Osteoblast (primary cell): ENCODE measurements around the gene RNF212. TPM values are rescaled to one million over a fixed set of nuclear protein-coding genes. Genes with fewer than 3 reads are reported as not detected.
A peak's percentile ranks its signal among the peaks of the same experiment; 100 is the strongest.

ENCODE experiments used
- DNase-seq: peaks from one replicate; pipeline ENCODE4 v3.0.0; 2011; ENCODE audit warnings: low spot score, mixed read lengths; ENCODE audit not compliant: insufficient read length; ENCODE audit errors: missing footprints
- H2AFZ ChIP-seq: 2 replicates; pipeline ENCODE4 v1.6.0; 2011; ENCODE audit warnings: mild to moderate bottlenecking, low read length
- H3K27ac ChIP-seq: 2 replicates; pipeline ENCODE4 v1.5.1; 2011; ENCODE audit warnings: mild to moderate bottlenecking, low read depth, low read length, moderate library complexity
- H3K27me3 ChIP-seq: 2 replicates; pipeline ENCODE4 v1.6.0; 2012; ENCODE audit warnings: mild to moderate bottlenecking, control low read depth, inconsistent platforms, low read length, moderate library complexity; ENCODE audit not compliant: insufficient read depth
- H3K36me3 ChIP-seq: 2 replicates; pipeline ENCODE4 v1.5.1; 2011; ENCODE audit warnings: mild to moderate bottlenecking, low read length, control low read depth, moderate library complexity; ENCODE audit not compliant: insufficient read depth
- H3K4me1 ChIP-seq: 2 replicates; pipeline ENCODE4 v1.5.1; 2011; ENCODE audit warnings: mild to moderate bottlenecking, low read length, control low read depth, moderate library complexity; ENCODE audit not compliant: insufficient read depth
- H3K4me2 ChIP-seq: 2 replicates; pipeline ENCODE4 v1.6.0; 2011; ENCODE audit warnings: mild to moderate bottlenecking, low read length; ENCODE audit not compliant: insufficient read depth
- H3K4me3 ChIP-seq: fragments of 200-600 bp; sonication (generic); 3 replicates; pipeline ENCODE4 v1.5.1; 2012; ENCODE audit warnings: mild to moderate bottlenecking, low read length, inconsistent platforms; ENCODE audit not compliant: insufficient read depth
- H3K79me2 ChIP-seq: 2 replicates; pipeline ENCODE4 v1.6.0; 2012; ENCODE audit warnings: mild to moderate bottlenecking, low read length, control low read depth, inconsistent platforms; ENCODE audit not compliant: insufficient read depth
- H3K9me3 ChIP-seq: 2 replicates; pipeline ENCODE4 v1.5.1; 2011; ENCODE audit warnings: low read depth, low read length, control low read depth
- H4K20me1 ChIP-seq: 2 replicates; pipeline ENCODE4 v1.6.0; 2012; ENCODE audit warnings: mild to moderate bottlenecking, low read length, control low read depth; ENCODE audit not compliant: insufficient read depth
- total RNA-seq: library from RNA; depleted of rRNA; stranded (reverse); fragments of >200 nt; gene quantifications from 2 replicates; pipeline ENCODE4 v1.2.3, GENCODE V29; 2012
- TF ChIP-seq, protein P1 (sequence below): IDR thresholded peaks from 2 replicates; pipeline ENCODE4 v1.5.1; 2011; ENCODE audit warnings: mild to moderate bottlenecking, low read depth, low read length, moderate library complexity; ENCODE audit errors: extremely low read depth

RNF212 gene
- total RNA-seq, 1 donor = 7.6 TPM

DNA sequence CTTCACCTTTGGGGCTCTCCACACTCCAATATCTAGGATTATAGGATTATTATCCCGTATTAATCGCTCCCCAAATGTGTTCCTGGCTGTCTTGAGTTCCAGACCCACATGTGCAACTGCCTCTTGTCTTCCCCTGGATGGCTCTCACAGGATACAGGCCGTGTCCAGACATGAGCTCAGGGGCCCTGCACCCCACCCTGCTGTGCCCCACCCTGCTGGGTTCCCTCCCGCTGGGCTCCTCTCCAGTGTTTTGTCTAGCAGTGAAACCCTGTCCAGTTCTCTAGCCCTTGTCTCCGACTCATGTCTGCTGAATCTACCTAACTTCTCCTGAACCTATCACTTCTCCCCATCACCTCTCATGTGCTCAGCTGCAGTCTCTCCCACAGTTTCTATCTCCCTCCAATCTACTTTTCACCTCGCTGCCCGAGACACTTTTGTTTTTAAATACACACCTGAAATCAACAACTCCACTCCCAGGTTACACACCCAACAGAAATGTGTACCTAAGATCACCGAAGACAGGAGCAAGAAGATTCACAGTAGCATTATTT lies 2.0 kb downstream of the RNF212 start:
- Histone ChIP-seq H3K4me2 (no peak overlapping the region), H3K4me1 (no peaks in the 10 kb centered on the region), H3K4me3 (no peak overlapping the region), H3K27me3 (peaks cover 8% of the 10 kb centered on the region), H3K79me2 (no peaks in the 10 kb centered on the region), H3K9me3 (no peaks in the 10 kb centered on the region), H3K27ac (no peak overlapping the region), H3K36me3 (no peaks in the 10 kb centered on the region), H2AFZ (no peak overlapping the region), H4K20me1 (no peaks in the 10 kb centered on the region)
- DNase-seq = no peak
- TF ChIP-seq, protein P1, sequence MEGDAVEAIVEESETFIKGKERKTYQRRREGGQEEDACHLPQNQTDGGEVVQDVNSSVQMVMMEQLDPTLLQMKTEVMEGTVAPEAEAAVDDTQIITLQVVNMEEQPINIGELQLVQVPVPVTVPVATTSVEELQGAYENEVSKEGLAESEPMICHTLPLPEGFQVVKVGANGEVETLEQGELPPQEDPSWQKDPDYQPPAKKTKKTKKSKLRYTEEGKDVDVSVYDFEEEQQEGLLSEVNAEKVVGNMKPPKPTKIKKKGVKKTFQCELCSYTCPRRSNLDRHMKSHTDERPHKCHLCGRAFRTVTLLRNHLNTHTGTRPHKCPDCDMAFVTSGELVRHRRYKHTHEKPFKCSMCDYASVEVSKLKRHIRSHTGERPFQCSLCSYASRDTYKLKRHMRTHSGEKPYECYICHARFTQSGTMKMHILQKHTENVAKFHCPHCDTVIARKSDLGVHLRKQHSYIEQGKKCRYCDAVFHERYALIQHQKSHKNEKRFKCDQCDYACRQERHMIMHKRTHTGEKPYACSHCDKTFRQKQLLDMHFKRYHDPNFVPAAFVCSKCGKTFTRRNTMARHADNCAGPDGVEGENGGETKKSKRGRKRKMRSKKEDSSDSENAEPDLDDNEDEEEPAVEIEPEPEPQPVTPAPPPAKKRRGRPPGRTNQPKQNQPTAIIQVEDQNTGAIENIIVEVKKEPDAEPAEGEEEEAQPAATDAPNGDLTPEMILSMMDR = no peak

DNA sequence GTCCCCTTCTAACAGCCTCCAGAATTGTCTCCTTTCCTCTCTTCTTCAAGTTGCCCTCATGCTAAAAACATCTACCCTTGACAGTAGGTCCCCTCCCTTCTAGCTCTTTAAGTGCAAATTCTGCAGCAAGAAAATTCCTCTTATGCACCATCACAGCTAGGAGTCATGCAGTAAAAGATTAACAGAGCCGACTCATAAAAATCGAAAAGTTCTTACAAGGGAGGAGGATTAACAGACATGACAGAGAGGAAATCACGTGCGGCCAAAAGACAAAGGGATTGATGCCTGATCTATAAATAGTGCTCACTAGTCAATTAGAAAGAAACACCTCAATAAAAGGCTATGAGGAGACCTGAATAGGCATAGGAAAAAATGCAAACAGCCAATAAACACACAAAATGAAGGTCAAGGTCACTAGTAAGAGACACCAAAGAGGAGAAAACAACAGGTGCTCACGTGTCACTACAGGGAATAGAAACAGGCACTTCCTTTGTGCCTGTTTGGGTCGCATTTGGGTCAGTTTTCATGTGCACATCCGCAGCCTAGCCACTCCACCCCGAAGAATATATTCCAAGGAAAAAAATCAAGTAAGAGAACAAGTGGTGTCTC lies 3.4 kb downstream of the RNF212 start:
- H3K4me1 ChIP-seq = no peaks in the 10 kb centered on the region
- H3K4me3 ChIP-seq = no peak overlapping the region
- no peak for DNase-seq
- H3K79me2 ChIP-seq = no peaks in the 10 kb centered on the region
- H3K9me3 ChIP-seq = no peaks in the 10 kb centered on the region
- TF ChIP-seq, protein P1 = no peak
- H3K36me3 ChIP-seq = no peaks in the 10 kb centered on the region
- no peak overlapping the region for H3K27ac ChIP-seq
- H2AFZ ChIP-seq = no peak overlapping the region
- H3K27me3 ChIP-seq = peaks cover 5% of the 10 kb centered on the region
- no peaks in the 10 kb centered on the region for H4K20me1 ChIP-seq
- H3K4me2 ChIP-seq = no peak overlapping the region

DNA sequence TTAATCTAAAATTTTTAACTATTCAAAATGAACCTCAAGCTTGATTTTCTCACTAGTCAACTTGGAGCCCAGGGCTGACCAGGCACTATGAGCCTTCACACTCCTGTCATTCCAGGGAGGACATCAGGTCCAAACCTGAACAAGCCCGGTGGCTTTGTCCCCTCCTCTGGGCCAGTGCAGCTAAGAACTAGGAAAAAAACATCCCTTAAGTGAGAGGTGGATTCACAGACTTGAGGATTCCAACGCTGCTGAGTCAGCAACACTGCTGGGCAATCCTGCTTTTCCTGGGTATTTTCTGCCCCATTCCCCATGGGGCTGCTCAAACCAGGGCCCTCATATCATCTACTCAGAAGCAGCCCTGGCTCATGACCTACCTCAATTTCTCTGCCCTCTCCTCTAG lies 4.0 kb downstream of the RNF212 start:
- TF ChIP-seq, protein P1 = no peak

DNA sequence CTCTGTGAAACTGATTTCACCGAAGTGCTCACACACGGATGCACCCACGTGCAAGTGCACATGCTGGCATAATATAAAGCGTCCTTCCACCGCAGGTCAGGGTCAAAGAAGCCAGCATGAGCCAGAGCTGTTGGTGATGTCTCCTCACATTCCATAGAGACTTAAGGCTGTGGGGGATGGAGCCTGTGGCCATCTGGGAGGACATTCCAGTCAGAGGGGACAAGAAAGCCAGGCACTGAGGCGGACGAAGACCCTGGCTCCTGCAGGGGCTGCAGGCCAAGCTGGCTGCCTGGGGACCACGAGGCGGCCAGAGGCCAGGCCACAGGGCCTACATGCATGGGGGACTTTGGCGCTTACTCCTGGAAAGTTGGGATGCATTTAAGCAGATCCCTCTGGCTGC lies 7.7 kb downstream of the RNF212 start:
- H3K9me3 ChIP-seq = no peaks in the 10 kb centered on the region
- H3K4me1 ChIP-seq = no peaks in the 10 kb centered on the region
- H3K27me3 ChIP-seq = no peaks in the 10 kb centered on the region
- no peaks in the 10 kb centered on the region for H3K36me3 ChIP-seq
- H3K4me3 ChIP-seq = no peak overlapping the region
- no peak overlapping the region for H3K27ac ChIP-seq
- H4K20me1 ChIP-seq = no peaks in the 10 kb centered on the region
- no peak overlapping the region for H3K4me2 ChIP-seq
- H2AFZ ChIP-seq = no peak overlapping the region
- no peaks in the 10 kb centered on the region for H3K79me2 ChIP-seq
- TF ChIP-seq, protein P1 = no peak
- peak; percentile 19 for DNase-seq

More for the DNA sequence above, 4.0 kb downstream of the RNF212 start:
- Histone ChIP-seq H3K9me3 (no peaks in the 10 kb centered on the region), H3K4me1 (no peaks in the 10 kb centered on the region), H3K79me2 (no peaks in the 10 kb centered on the region), H3K36me3 (no peaks in the 10 kb centered on the region), H3K27ac (no peak overlapping the region), H2AFZ (no peak overlapping the region), H3K4me2 (no peak overlapping the region), H3K4me3 (no peak overlapping the region), H3K27me3 (peaks cover 5% of the 10 kb centered on the region), H4K20me1 (no peaks in the 10 kb centered on the region)
- DNase-seq = peak; percentile 50
